ENCODE results near the gene SQOR. TPM values are rescaled to one million over a fixed set of nuclear protein-coding genes. Genes with fewer than 3 reads are reported as not detected.

SQOR gene
- total RNA-seq, 1 experiment from 2014 or later = 40.9 TPM

GRCh38 chr15:45669422-45669821 is 34.6 kb downstream of the SQOR start:
- H3K79me2 ChIP-seq (ENCODE audit: low read depth) = no peaks in the 10 kb centered on the region
- no peak overlapping the region for H2AFZ ChIP-seq
- DNase-seq = no peak
- ChIA-PET POLR2A (ENCODE audit: unreplicated experiment) (no interaction called here), CTCF (no interaction called here)
- intact Hi-C loops (cut with micrococcal nuclease; ENCODE audit: unreplicated experiment) = no loop called here
- no peaks in the 10 kb centered on the region for H3F3A ChIP-seq (ENCODE audit: insufficient read depth, low read depth)
- no peaks in the 10 kb centered on the region for H3K36me3 ChIP-seq (ENCODE audit: low read depth)
- H3K4me1 ChIP-seq (replicated peaks; ENCODE audit: insufficient read depth) = no peaks in the 10 kb centered on the region
- H4K20me1 ChIP-seq (ENCODE audit: insufficient read depth) = no peaks in the 10 kb centered on the region
- H3K27me3 ChIP-seq (ENCODE audit: insufficient read depth, low read depth) = no peaks in the 10 kb centered on the region
- no peak overlapping the region for H3K27ac ChIP-seq
- no TSS peak for BruUV-seq (replicated peaks)
- no peak overlapping the region for H3K4me2 ChIP-seq
- TF ChIP-seq CTCF (conservative IDR thresholded peaks at IDR 0.05) = no peak
- no peak for TF ChIP-seq EZH2 (IDR thresholded peaks at IDR 0.05; ENCODE audit: low read depth)
- H3K9me3 ChIP-seq (ENCODE audit: insufficient read depth, low read depth) = no peaks in the 10 kb centered on the region
- H3K4me3 ChIP-seq = no peak overlapping the region
- no peaks in the 10 kb centered on the region for H3K9me2 ChIP-seq (ENCODE audit: insufficient read depth)

GRCh38 chr15:45670091-45670490 is 35.3 kb downstream of the SQOR start:
- Histone ChIP-seq H3K9me2 (ENCODE audit: insufficient read depth) (no peaks in the 10 kb centered on the region), H3F3A (ENCODE audit: insufficient read depth, low read depth) (no peaks in the 10 kb centered on the region), H3K4me3 (no peak overlapping the region), H4K20me1 (ENCODE audit: insufficient read depth) (no peaks in the 10 kb centered on the region), H3K4me1 (replicated peaks; ENCODE audit: insufficient read depth) (no peaks in the 10 kb centered on the region), H3K4me2 (no peak overlapping the region), H3K36me3 (ENCODE audit: low read depth) (no peaks in the 10 kb centered on the region), H2AFZ (no peak overlapping the region), H3K27ac (no peak overlapping the region), H3K27me3 (ENCODE audit: insufficient read depth, low read depth) (no peaks in the 10 kb centered on the region), H3K9me3 (ENCODE audit: insufficient read depth, low read depth) (no peaks in the 10 kb centered on the region), H3K79me2 (ENCODE audit: low read depth) (no peaks in the 10 kb centered on the region)
- intact Hi-C loops (cut with micrococcal nuclease; ENCODE audit: unreplicated experiment) = no loop called here
- DNase-seq = no peak
- CTCF ChIA-PET = no interaction called here
- TF ChIP-seq EZH2 (IDR thresholded peaks at IDR 0.05; ENCODE audit: low read depth) (no peak), CTCF (conservative IDR thresholded peaks at IDR 0.05) (no peak)
- no TSS peak for BruUV-seq (replicated peaks)
- POLR2A ChIA-PET (ENCODE audit: unreplicated experiment) = no interaction called here

- ChIA-PET POLR2A (ENCODE audit: unreplicated experiment) (no interaction called here), CTCF (no interaction called here)
- Histone ChIP-seq H3F3A (ENCODE audit: insufficient read depth, low read depth) (no peaks in the 10 kb centered on the region), H3K36me3 (ENCODE audit: low read depth) (no peaks in the 10 kb centered on the region), H3K79me2 (ENCODE audit: low read depth) (no peaks in the 10 kb centered on the region), H4K20me1 (ENCODE audit: insufficient read depth) (no peaks in the 10 kb centered on the region), H3K9me3 (ENCODE audit: insufficient read depth, low read depth) (no peaks in the 10 kb centered on the region), H3K27me3 (ENCODE audit: insufficient read depth, low read depth) (no peaks in the 10 kb centered on the region), H2AFZ (no peak overlapping the region), H3K9me2 (ENCODE audit: insufficient read depth) (no peaks in the 10 kb centered on the region), H3K4me3 (no peak overlapping the region), H3K4me1 (replicated peaks; ENCODE audit: insufficient read depth) (no peaks in the 10 kb centered on the region), H3K27ac (no peak overlapping the region), H3K4me2 (no peak overlapping the region)
- intact Hi-C loops (cut with micrococcal nuclease; ENCODE audit: unreplicated experiment) = no loop called here
- TF ChIP-seq EZH2 (IDR thresholded peaks at IDR 0.05; ENCODE audit: low read depth) = no peak
- no peak for TF ChIP-seq CTCF (conservative IDR thresholded peaks at IDR 0.05)
- no TSS peak for BruUV-seq (replicated peaks)
- DNase-seq = no peak
These were observed 35.7 kb downstream of the SQOR start for GRCh38 chr15:45670511-45670910.

All from PC-9 (cell line).